Nephron (organoid): ENCODE data around the gene RTL10.

Experiments used
- H3K27ac Mint-ChIP-seq, 3 experiments: 2 replicates each; pipeline ENCODE4 v1.8.0; 2020; ENCODE audit warnings: mixed read lengths in 3 of 3, mild to moderate bottlenecking in 2 of 3, moderate library complexity in 1 of 3
- H3K27me3 Mint-ChIP-seq: 2 replicates; pipeline ENCODE4 v1.8.0; 2021; ENCODE audit warnings: low read depth, mild to moderate bottlenecking, moderate library complexity, mixed read lengths
- H3K36me3 Mint-ChIP-seq: 2 replicates; pipeline ENCODE4 v1.8.0; 2020; ENCODE audit warnings: low read depth, mixed read lengths
- H3K4me1 Mint-ChIP-seq: 2 replicates; pipeline ENCODE4 v1.8.0; 2020; ENCODE audit warnings: mixed read lengths
- H3K4me3 Mint-ChIP-seq, 3 experiments: 2 replicates each; pipeline ENCODE4 v1.8.0; 2020; ENCODE audit warnings: mild to moderate bottlenecking in 3 of 3, mixed read lengths in 3 of 3, moderate library complexity in 2 of 3
- H3K9me3 Mint-ChIP-seq: 2 replicates; pipeline ENCODE4 v1.8.0; 2020; ENCODE audit warnings: mixed read lengths
- CTCF ChIP-seq, 3 experiments: fragments of 200-600 bp; sonication (generic); IDR thresholded peaks; one replicate each; pipeline ENCODE4 v1.5.0; 2021; ENCODE audit warnings: antibody characterized with exemption in 3 of 3; ENCODE audit not compliant: unreplicated experiment in 3 of 3

The RTL10 gene

DNA sequence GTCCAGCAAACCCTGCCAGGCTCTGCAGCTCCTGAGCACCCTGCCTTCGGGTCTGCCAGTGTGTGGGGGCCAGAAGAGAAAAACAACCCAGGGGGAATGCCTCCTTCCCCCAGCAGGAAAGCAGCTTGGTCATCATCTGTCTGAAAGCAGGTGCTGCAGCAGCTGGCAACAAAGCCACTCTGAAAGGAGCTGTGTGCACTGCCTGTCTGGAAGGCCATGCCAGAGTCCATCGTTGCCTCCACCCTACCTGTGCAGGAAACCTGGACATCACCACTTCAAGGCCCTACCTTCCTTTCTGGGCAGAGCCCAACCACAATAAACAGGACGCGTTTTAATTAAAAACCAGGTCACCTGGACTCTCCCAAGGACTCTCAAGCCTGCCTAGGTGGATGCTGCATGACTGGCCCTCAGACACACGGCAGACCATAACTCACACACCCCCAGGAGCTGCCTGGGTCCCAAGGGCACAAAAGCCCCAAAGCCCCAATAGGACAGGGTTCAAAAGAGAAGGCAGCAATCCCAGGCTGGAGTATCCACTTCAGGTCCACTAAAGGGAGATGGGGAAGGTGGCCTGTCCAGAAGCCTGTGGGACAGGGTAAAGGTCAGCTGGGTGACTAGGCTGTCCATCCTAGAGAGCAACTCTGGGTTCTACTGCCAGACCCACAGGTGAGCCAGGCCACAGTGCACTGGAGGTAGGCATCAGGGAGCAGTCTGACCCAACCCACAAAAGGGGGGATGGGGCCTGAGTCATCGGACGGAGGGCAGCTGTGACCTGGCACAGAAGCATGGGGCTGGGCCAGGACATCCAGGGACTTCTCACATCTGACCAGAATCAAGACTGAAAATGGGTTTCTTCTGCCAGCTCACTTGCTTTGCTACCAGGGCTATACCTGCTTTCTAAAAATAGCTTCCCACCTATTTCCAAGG, 6.1 kb downstream of the RTL10 start:
- peaks cover 33% of the 10 kb centered on the region for H3K36me3 Mint-ChIP-seq
- TF ChIP-seq CTCF (IDR thresholded peaks at IDR 0.05; ENCODE audit: unreplicated experiment in 3 of 3), result no peak
- no peaks in the 10 kb centered on the region for H3K9me3 Mint-ChIP-seq
- no peak overlapping the region for H3K4me3 Mint-ChIP-seq
- peaks cover 30% of the 10 kb centered on the region for H3K4me1 Mint-ChIP-seq
- H3K27me3 Mint-ChIP-seq, result no peaks in the 10 kb centered on the region
- no peak overlapping the region for H3K27ac Mint-ChIP-seq

- Mint-ChIP-seq H3K9me3 (no peaks in the 10 kb centered on the region), H3K4me3 (no peak overlapping the region), H3K4me1 (peaks cover 17% of the 10 kb centered on the region), H3K27me3 (no peaks in the 10 kb centered on the region), H3K36me3 (peaks cover 25% of the 10 kb centered on the region), H3K27ac (no peak overlapping the region)
- TF ChIP-seq CTCF (IDR thresholded peaks at IDR 0.05; ENCODE audit: unreplicated experiment in 3 of 3), result no peak
Measured at GRCh38 chr22:19847345-19847632, 7.4 kb downstream of the RTL10 start.

GRCh38 chr22:19846620-19847344, 7.9 kb downstream of the RTL10 start:
- Mint-ChIP-seq H3K4me3 (no peak overlapping the region), H3K4me1 (peaks cover 17% of the 10 kb centered on the region), H3K27me3 (peaks cover 3% of the 10 kb centered on the region), H3K36me3 (peaks cover 21% of the 10 kb centered on the region), H3K9me3 (no peaks in the 10 kb centered on the region), H3K27ac (no peak overlapping the region)
- TF ChIP-seq CTCF (IDR thresholded peaks at IDR 0.05; ENCODE audit: unreplicated experiment in 3 of 3), result no peak

DNA sequence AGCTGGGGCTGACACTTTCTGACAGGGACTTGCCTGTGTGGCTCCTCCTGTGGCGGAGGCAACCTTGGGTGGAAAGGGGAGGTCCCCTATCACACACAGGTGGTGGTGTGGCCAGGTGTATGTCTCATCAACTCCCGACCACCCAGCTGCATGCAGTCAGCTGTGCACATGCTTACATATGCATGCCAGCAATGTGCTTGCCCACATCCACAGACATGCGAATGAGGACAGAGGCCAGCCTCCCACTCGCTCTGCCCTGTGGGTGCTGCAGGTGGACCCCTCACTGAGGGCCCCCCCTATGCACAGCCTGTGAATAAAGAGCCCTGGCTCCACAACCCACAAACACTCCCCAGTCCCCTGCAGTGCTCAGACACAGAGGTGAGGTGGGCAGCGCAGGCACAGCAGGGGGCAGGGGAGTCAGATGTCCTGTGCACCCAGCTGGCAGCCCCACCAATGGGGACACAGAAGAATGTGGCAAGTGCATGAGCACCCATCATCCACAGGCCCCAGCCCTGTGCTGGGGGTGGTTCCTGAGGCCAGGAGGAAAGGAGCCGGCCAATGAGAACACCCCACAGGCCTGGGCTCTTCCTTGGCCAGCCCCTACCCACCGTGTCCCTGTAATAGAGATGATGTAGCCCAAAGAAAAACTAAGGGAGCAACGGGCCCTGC, 9.5 kb downstream of the RTL10 start:
- TF ChIP-seq CTCF (IDR thresholded peaks at IDR 0.05; ENCODE audit: unreplicated experiment in 3 of 3), result no peak
- H3K9me3 Mint-ChIP-seq, result no peaks in the 10 kb centered on the region
- H3K4me1 Mint-ChIP-seq, result peaks cover 15% of the 10 kb centered on the region
- no peak overlapping the region for H3K27ac Mint-ChIP-seq
- H3K27me3 Mint-ChIP-seq, result peaks cover 5% of the 10 kb centered on the region
- no peak overlapping the region for H3K4me3 Mint-ChIP-seq
- H3K36me3 Mint-ChIP-seq, result peaks cover 15% of the 10 kb centered on the region

GRCh38 chr22:19844377-19845053, 10.2 kb downstream of the RTL10 start:
- peaks cover 8% of the 10 kb centered on the region for H3K36me3 Mint-ChIP-seq
- H3K4me3 Mint-ChIP-seq, result no peak overlapping the region
- H3K27ac Mint-ChIP-seq, result no peak overlapping the region
- H3K9me3 Mint-ChIP-seq, result no peaks in the 10 kb centered on the region
- peaks cover 8% of the 10 kb centered on the region for H3K4me1 Mint-ChIP-seq
- H3K27me3 Mint-ChIP-seq, result peaks cover 7% of the 10 kb centered on the region
- TF ChIP-seq CTCF (IDR thresholded peaks at IDR 0.05; ENCODE audit: unreplicated experiment in 3 of 3), result no peak
